Measurements from ENCODE around the gene VPS54.
A peak's percentile ranks its signal among the peaks of the same experiment; 100 is the strongest.

The VPS54 gene

DNA sequence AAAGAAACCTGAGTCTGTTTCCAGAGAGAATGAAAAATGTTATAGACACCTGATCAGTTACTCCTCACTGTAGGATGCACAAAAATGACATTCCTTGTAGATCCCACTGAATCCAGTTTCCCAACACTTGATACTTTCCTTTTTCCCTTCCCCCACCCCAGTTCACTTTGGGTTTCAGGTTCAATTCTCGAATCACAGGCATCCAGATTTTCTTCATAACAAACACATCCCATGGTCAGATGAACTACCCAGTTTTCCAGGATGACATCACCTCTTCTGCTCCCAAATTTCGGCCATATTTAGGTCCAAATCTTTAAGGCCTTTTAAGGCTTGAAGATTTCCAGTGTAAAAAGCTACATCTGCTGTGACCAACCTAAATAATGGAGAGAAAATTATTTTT is 126.1 kb downstream of the VPS54 start:
- TF ChIP-seq, protein P1, sequence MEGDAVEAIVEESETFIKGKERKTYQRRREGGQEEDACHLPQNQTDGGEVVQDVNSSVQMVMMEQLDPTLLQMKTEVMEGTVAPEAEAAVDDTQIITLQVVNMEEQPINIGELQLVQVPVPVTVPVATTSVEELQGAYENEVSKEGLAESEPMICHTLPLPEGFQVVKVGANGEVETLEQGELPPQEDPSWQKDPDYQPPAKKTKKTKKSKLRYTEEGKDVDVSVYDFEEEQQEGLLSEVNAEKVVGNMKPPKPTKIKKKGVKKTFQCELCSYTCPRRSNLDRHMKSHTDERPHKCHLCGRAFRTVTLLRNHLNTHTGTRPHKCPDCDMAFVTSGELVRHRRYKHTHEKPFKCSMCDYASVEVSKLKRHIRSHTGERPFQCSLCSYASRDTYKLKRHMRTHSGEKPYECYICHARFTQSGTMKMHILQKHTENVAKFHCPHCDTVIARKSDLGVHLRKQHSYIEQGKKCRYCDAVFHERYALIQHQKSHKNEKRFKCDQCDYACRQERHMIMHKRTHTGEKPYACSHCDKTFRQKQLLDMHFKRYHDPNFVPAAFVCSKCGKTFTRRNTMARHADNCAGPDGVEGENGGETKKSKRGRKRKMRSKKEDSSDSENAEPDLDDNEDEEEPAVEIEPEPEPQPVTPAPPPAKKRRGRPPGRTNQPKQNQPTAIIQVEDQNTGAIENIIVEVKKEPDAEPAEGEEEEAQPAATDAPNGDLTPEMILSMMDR (IDR thresholded peaks at IDR 0.05; ENCODE audit: low read depth, low read length, missing control alignments): no peak
- DNase-seq (ENCODE audit: low read depth): no peak

DNA sequence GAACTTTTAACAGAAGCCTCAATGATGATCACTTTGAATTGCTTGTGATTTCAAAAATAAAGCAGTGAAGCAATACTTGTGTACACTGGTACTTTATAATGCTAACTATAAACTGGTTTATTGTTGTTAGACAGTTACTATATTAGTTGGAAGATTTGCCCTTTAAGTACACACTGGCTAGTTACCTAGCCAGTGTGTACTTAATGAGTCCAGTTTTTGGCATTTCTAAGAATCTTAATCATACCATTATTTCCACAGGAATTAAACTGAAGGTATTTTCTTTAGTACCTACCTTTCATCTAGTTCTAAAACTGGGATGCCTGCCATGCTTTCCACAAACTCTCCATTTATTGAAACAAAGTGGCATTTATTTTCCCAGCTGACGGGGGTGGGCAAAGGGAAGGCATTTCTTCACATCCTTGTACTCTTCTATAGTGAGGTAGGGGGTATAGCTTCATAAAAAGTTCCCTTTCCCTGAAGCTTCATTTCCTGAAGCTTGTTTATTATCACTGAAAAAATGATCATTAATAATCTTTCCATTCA is 127.7 kb downstream of the VPS54 start:
- TF ChIP-seq, protein P1 (IDR thresholded peaks at IDR 0.05; ENCODE audit: low read depth, low read length, missing control alignments): no peak

More for the DNA sequence above, 126.1 kb downstream of the VPS54 start:
- H3K4me3 ChIP-seq (ENCODE audit: low read depth, low read length): no peak overlapping the region

DNA sequence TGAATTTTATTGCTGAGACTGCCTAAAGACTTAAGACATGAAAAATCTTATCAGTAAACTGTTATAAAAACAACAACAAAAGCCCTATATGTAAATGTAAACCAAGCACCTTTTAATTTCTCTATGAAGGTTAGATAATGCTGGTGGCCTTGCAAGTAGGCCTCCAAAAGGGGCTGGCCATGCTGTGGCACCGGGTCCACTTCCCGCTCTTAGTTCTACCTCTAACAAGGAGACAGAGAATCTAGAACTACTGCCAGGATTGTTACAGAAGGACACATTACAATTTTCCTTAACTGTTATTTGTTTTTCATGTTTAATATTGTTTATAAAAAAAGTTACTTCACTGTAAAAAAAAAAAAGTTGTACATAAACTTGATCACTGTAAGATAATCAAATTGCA is 128.6 kb downstream of the VPS54 start:
- TF ChIP-seq, protein P1 (IDR thresholded peaks at IDR 0.05; ENCODE audit: low read depth, low read length, missing control alignments): no peak
- H3K4me3 ChIP-seq (ENCODE audit: low read depth, low read length): no peak overlapping the region
- no peak for DNase-seq (ENCODE audit: low read depth)

More for the DNA sequence above, 127.7 kb downstream of the VPS54 start:
- no peak for DNase-seq (ENCODE audit: low read depth)
- H3K4me3 ChIP-seq (ENCODE audit: low read depth, low read length): no peak overlapping the region

DNA sequence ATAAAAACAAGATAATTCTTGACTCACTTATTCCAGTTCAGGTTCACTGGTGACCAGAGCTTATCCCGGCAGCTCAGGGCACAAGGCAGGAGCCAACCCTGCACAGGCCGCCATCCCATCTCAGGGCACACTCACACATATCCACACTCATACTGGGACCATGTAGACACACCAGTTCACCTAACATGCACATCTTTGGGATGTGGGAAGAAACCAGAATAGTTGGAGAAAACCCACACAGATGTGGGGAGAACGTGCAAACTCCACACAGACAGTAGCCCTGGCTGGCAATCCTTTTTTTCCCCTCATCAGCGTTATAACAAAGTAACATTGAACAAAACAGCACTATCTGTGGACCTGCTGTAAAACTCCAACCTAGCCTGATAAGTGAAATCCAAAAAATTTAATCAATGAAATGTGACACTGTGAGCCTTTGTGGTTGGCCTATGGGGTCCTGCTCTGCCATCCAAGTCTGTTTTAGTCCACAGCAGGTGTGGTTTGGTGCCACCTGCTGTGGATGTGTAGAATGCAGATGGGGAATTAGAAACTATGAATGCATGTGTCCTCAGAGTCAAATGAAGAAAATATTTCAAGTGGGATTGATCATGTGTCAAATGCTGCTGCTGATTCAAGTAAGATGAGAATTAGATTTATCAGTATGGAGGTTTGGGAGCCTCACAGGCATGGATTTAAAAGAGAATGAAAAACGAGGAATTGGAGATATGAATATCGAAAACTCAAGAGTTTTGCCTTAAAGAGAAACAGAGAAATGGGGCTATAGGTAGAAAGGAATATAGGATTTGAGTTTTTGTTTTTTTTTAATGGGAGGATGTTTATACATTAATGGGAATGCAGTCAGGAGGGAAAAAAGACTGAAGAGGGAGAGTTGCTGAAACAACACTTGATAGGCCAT is 130.5 kb downstream of the VPS54 start:
- DNase-seq (ENCODE audit: low read depth): no peak
- TF ChIP-seq, protein P1 (IDR thresholded peaks at IDR 0.05; ENCODE audit: low read depth, low read length, missing control alignments): peak; percentile 69
- no peak overlapping the region for H3K4me3 ChIP-seq (ENCODE audit: low read depth, low read length)

DNA sequence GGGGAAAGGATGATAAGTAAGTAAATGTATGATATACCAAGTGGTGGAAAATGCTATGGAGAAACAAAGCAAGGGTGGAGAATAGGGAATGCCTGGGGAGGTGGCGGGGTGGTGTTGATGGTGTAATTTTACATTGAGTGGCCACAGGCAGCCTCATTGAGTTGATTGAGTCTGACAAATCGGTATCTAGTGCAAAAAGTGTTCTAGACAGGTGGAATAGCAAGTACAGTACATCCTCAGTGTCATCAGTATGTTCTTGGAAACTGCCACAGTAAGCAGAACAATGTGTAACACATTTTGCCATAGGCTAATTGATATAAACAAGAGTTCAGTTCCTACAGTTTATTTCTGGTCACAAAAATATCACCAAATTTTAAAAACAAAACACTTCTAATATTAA is 131.2 kb downstream of the VPS54 start:
- no peak for DNase-seq (ENCODE audit: low read depth)
- TF ChIP-seq, protein P1 (IDR thresholded peaks at IDR 0.05; ENCODE audit: low read depth, low read length, missing control alignments): no peak
- H3K4me3 ChIP-seq (ENCODE audit: low read depth, low read length): no peak overlapping the region

DNA sequence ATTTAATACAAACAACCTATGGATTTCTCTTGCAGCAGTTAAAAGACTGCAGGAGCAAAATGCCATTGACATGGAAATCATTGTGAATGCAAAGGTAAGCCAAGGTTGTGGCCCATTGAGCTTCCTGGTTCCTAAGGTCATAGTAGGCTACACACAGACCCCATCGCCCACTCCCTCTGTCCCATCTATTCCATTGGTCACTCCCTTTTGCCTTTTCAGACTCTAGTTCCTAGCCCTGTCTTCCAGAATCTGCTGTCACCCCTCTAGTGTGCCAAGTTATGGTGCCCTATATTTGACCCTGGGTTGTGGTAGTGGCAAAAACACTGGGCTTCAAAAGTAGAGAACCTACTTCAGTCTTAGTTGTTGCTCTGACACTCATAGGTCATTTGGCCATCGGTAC is 132.8 kb downstream of the VPS54 start:
- TF ChIP-seq, protein P1 (IDR thresholded peaks at IDR 0.05; ENCODE audit: low read depth, low read length, missing control alignments): no peak
- H3K4me3 ChIP-seq (ENCODE audit: low read depth, low read length): no peak overlapping the region
- no peak for DNase-seq (ENCODE audit: low read depth)
